Keratinocyte (primary cell): ENCODE results near the gene LRRC47. TPM values are rescaled to one million over a fixed set of nuclear protein-coding genes. Genes with fewer than 3 reads are reported as not detected.

ENCODE experiments used
- DNase-seq: peaks from one replicate; pipeline ENCODE4 v3.0.0-alpha.2; 2011; ENCODE audit warnings: low read depth, missing footprints, low spot score
- FAIRE-seq: peaks from 2 replicates; lab custom pipeline; 2011; peaks lifted over from hg19 to GRCh38; lab: Jason Lieb, UNC
- H2AFZ ChIP-seq: 2 replicates; pipeline ENCODE4 v1.6.0; 2012; ENCODE audit warnings: low read length, control low read depth, inconsistent platforms; ENCODE audit not compliant: control insufficient read depth
- H3K27ac ChIP-seq: 2 replicates; pipeline ENCODE4 v1.5.1; 2011; ENCODE audit warnings: low read length; ENCODE audit not compliant: control insufficient read depth, insufficient read depth
- H3K27me3 ChIP-seq: 3 replicates; pipeline ENCODE4 v1.6.0; 2011; ENCODE audit warnings: low read length; ENCODE audit not compliant: control insufficient read depth, insufficient read depth; ENCODE audit errors: extremely low read depth
- H3K36me3 ChIP-seq, 2 experiments: 2 replicates in 1 of 2; 3 replicates in 1 of 2; pipeline ENCODE4 v1.5.1; 2011; ENCODE audit warnings: low read length in 2 of 2, mild to moderate bottlenecking in 1 of 2; ENCODE audit not compliant: control insufficient read depth in 2 of 2, insufficient read depth in 2 of 2; ENCODE audit errors: extremely low read depth in 1 of 2
- H3K4me1 ChIP-seq: 3 replicates; pipeline ENCODE4 v1.5.1; 2011; ENCODE audit warnings: low read length; ENCODE audit not compliant: control insufficient read depth, insufficient read depth; ENCODE audit errors: extremely low read depth
- H3K4me2 ChIP-seq: 3 replicates; pipeline ENCODE4 v1.6.0; 2011; ENCODE audit warnings: low read depth, low read length; ENCODE audit not compliant: control insufficient read depth, insufficient read depth; ENCODE audit errors: extremely low read depth
- H3K4me3 ChIP-seq, 3 experiments: fragments of 200-600 bp in 1 of 3; sonication (generic) in 1 of 3; 2 replicates in 2 of 3; 3 replicates in 1 of 3; pipeline ENCODE4 v1.5.1; 2011 to 2016; ENCODE audit warnings: low read length in 3 of 3, mild to moderate bottlenecking in 3 of 3, control low read depth in 2 of 3, inconsistent platforms in 1 of 3, low read depth in 1 of 3, mixed read lengths in 1 of 3, mixed run types in 1 of 3, moderate library complexity in 1 of 3; ENCODE audit not compliant: control insufficient read depth in 2 of 3, insufficient read depth in 2 of 3; ENCODE audit errors: extremely low read depth in 1 of 3
- H3K79me2 ChIP-seq: 2 replicates; pipeline ENCODE4 v1.6.0; 2012; ENCODE audit warnings: low read length; ENCODE audit not compliant: control insufficient read depth, insufficient read depth
- H3K9ac ChIP-seq: 3 replicates; pipeline ENCODE4 v1.6.0; 2011; ENCODE audit warnings: low read length; ENCODE audit not compliant: control insufficient read depth, insufficient read depth; ENCODE audit errors: extremely low read depth
- H3K9me1 ChIP-seq: 3 replicates; pipeline ENCODE4 v1.6.0; 2011; ENCODE audit warnings: low read length; ENCODE audit not compliant: control insufficient read depth, insufficient read depth; ENCODE audit errors: extremely low read depth
- H3K9me3 ChIP-seq: 2 replicates; pipeline ENCODE4 v1.5.1; 2012; ENCODE audit warnings: low read depth, low read length; ENCODE audit not compliant: control insufficient read depth
- H4K20me1 ChIP-seq: 3 replicates; pipeline ENCODE4 v1.6.0; 2011; ENCODE audit warnings: low read length; ENCODE audit not compliant: control insufficient read depth, insufficient read depth; ENCODE audit errors: extremely low read depth
- CTCF ChIP-seq, 3 experiments: IDR thresholded peaks in 1 of 3; conservative IDR thresholded peaks in 1 of 3; optimal IDR thresholded peaks in 1 of 3; 2 replicates in 2 of 3; 3 replicates in 1 of 3; pipeline versions ENCODE3 to v1.5.1; 2011; ENCODE audit warnings: low read length in 3 of 3, mild to moderate bottlenecking in 3 of 3, moderate library complexity in 2 of 3, control low read depth in 1 of 3, inconsistent platforms in 1 of 3; ENCODE audit not compliant: insufficient read depth in 2 of 3; ENCODE audit errors: extremely low read depth in 1 of 3
- EZH2 ChIP-seq: IDR thresholded peaks from one replicate; pipeline ENCODE4 v1.6.1; 2012; ENCODE audit warnings: inconsistent platforms, mild to moderate bottlenecking, low read length, moderate library complexity
- dilution Hi-C: fragments of 300-500 bp; cut with MboI; formaldehyde crosslinking; loops from one replicate; pipeline ENCODE4 v1.7.0; 2020; ENCODE audit warnings: low sequenced_read_pairs; ENCODE audit not compliant: extremely low pct_ligation_motif_present
- polyA plus RNA-seq, 5 experiments: library from polyadenylated mRNA; depleted of rRNA in 3 of 5; stranded (reverse) in 3 of 5; stranded (forward) in 1 of 5; unstranded in 1 of 5; fragments of >200 nt; gene quantifications; 1 replicate in 1 of 5; 2 replicates in 3 of 5; 3 replicates in 1 of 5; pipeline versions ENCODE4 v1.2.1 to v1.2.3, GENCODE V29; 2011 to 2012; ENCODE audit warnings: missing spikeins in 2 of 5, low read depth in 1 of 5, low replicate concordance in 1 of 5

The LRRC47 gene
- polyA plus RNA-seq, 1 donor (not counting 4 experiments of a cell fraction or from before 2014, with no cell fraction given) = 40.1 TPM

GRCh38 chr1:3735688-3736087 lies 60.6 kb downstream of the LRRC47 start:
- Histone ChIP-seq H3K4me2 (no peak overlapping the region), H3K27me3 (no peaks in the 10 kb centered on the region), H3K27ac (no peak overlapping the region), H4K20me1 (no peaks in the 10 kb centered on the region), H3K9me1 (no peaks in the 10 kb centered on the region), H3K4me3 (no peak overlapping the region), H3K79me2 (no peaks in the 10 kb centered on the region), H3K9me3 (no peaks in the 10 kb centered on the region), H3K4me1 (no peaks in the 10 kb centered on the region), H3K36me3 (peaks cover 9 to 15% of the 10 kb centered on the region in 2 experiments), H3K9ac (no peak overlapping the region), H2AFZ (no peak overlapping the region)
- DNase-seq (no peak), FAIRE-seq (no peak)
- dilution Hi-C loops = no loop called here
- no peak for TF ChIP-seq EZH2
- no peak for TF ChIP-seq CTCF (optimal IDR thresholded peaks at IDR 0.05 in 1 of 3, IDR thresholded peaks at IDR 0.05 in 1 of 3, conservative IDR thresholded peaks at IDR 0.05 in 1 of 3; ENCODE audit: extremely low read depth in 1 of 3, insufficient read depth in 2 of 3, low read length in 3 of 3)

- H3K27ac ChIP-seq = no peak overlapping the region
- dilution Hi-C loops = no loop called here
- FAIRE-seq = no peak
- no peak for DNase-seq
- H4K20me1 ChIP-seq = no peaks in the 10 kb centered on the region
- TF ChIP-seq EZH2 (no peak), CTCF (optimal IDR thresholded peaks at IDR 0.05 in 1 of 3, IDR thresholded peaks at IDR 0.05 in 1 of 3, conservative IDR thresholded peaks at IDR 0.05 in 1 of 3; ENCODE audit: extremely low read depth in 1 of 3, insufficient read depth in 2 of 3, low read length in 3 of 3) (no peak)
- no peaks in the 10 kb centered on the region for H3K4me1 ChIP-seq
- no peaks in the 10 kb centered on the region for H3K9me3 ChIP-seq
- no peak overlapping the region for H3K4me2 ChIP-seq
- no peak overlapping the region for H2AFZ ChIP-seq
- H3K79me2 ChIP-seq = no peaks in the 10 kb centered on the region
- no peaks in the 10 kb centered on the region for H3K27me3 ChIP-seq
- H3K9ac ChIP-seq = no peak overlapping the region
- no peak overlapping the region for H3K4me3 ChIP-seq
- no peaks in the 10 kb centered on the region for H3K9me1 ChIP-seq
- peaks cover 9 to 13% of the 10 kb centered on the region in 2 experiments for H3K36me3 ChIP-seq
Observed at GRCh38 chr1:3735027-3735681, 61.1 kb downstream of the LRRC47 start.
